Liver (tissue), 9 donors: ENCODE measurements around the gene FAM89B. TPM values are rescaled to one million over a fixed set of nuclear protein-coding genes. Genes with fewer than 3 reads are reported as not detected.

Source experiments
- DNase-seq: peaks from one replicate; pipeline ENCODE4 v3.0.0-alpha.2; 2017; ENCODE audit warnings: low spot score
- H3K27ac ChIP-seq, 2 donors: one replicate each; pipeline ENCODE4 v1.7.0; 2013; ENCODE audit warnings: inconsistent platforms in 2 of 2, low read length in 2 of 2, control low read depth in 1 of 2, low read depth in 1 of 2, mild to moderate bottlenecking in 1 of 2
- H3K27me3 ChIP-seq, 4 donors: one replicate each; pipeline versions ENCODE4 v1.6.1 to v1.7.0; 2013; ENCODE audit warnings: low read length in 3 of 4, inconsistent platforms in 1 of 4, mild to moderate bottlenecking in 1 of 4, moderate library complexity in 1 of 4; ENCODE audit not compliant: control insufficient read depth in 4 of 4, insufficient read depth in 4 of 4
- H3K36me3 ChIP-seq, 4 donors: one replicate each; pipeline versions ENCODE4 v1.6.1 to v1.7.0; 2013; ENCODE audit warnings: low read length in 3 of 4, mild to moderate bottlenecking in 3 of 4, low read depth in 1 of 4, moderate library complexity in 1 of 4; ENCODE audit not compliant: control insufficient read depth in 4 of 4, insufficient read depth in 3 of 4
- H3K4me1 ChIP-seq, 4 donors: one replicate each; pipeline versions ENCODE4 v1.6.1 to v1.7.0; 2013; ENCODE audit warnings: low read length in 3 of 4, mild to moderate bottlenecking in 3 of 4, moderate library complexity in 1 of 4; ENCODE audit not compliant: control insufficient read depth in 4 of 4, insufficient read depth in 4 of 4
- H3K4me3 ChIP-seq, 3 donors: one replicate each; pipeline versions ENCODE4 v1.6.1 to v1.7.0; 2013; ENCODE audit warnings: low read length in 3 of 3, control low read depth in 1 of 3, low read depth in 1 of 3, mild to moderate bottlenecking in 1 of 3
- H3K9ac ChIP-seq, 2 donors: one replicate each; pipeline ENCODE4 v1.7.0; 2013; ENCODE audit warnings: low read length in 2 of 2, mild to moderate bottlenecking in 2 of 2, moderate library complexity in 2 of 2, control low read depth in 1 of 2, low read depth in 1 of 2
- H3K9me3 ChIP-seq, 4 donors: one replicate each; pipeline versions ENCODE4 v1.6.1 to v1.7.0; 2013; ENCODE audit warnings: low read length in 3 of 4; ENCODE audit not compliant: control insufficient read depth in 4 of 4
- EGR1 ChIP-seq, 2 donors: IDR thresholded peaks; 2 replicates each; pipeline ENCODE4 v1.6.1; 2016 to 2018; ENCODE audit warnings: antibody characterized with exemption in 2 of 2, low read depth in 2 of 2
- FOXA1 ChIP-seq: IDR thresholded peaks from 2 replicates; pipeline ENCODE4 v1.6.1; 2016; ENCODE audit warnings: antibody characterized with exemption
- FOXA2 ChIP-seq: IDR thresholded peaks from 2 replicates; pipeline ENCODE4 v1.6.1; 2016; ENCODE audit warnings: antibody characterized with exemption
- GABPA ChIP-seq, 2 donors: IDR thresholded peaks in 1 of 2; conservative IDR thresholded peaks in 1 of 2; 2 replicates each; pipeline ENCODE4 v1.6.1; 2016; ENCODE audit warnings: antibody characterized with exemption in 2 of 2, mild to moderate bottlenecking in 1 of 2, moderate library complexity in 1 of 2
- HNF4A ChIP-seq, 2 donors: conservative IDR thresholded peaks; 2 replicates each; pipeline ENCODE4 v1.6.1; 2016; ENCODE audit warnings: antibody characterized with exemption in 2 of 2, mild to moderate bottlenecking in 2 of 2
- HNF4G ChIP-seq: IDR thresholded peaks from 2 replicates; pipeline ENCODE4 v1.6.1; 2016; ENCODE audit warnings: antibody characterized with exemption
- JUND ChIP-seq, 2 donors: IDR thresholded peaks; 2 replicates each; pipeline ENCODE4 v1.6.1; 2016; ENCODE audit warnings: antibody characterized with exemption in 2 of 2
- NR2F2 ChIP-seq: IDR thresholded peaks from 2 replicates; pipeline ENCODE4 v1.6.1; 2016; ENCODE audit warnings: antibody characterized with exemption
- RAD21 ChIP-seq, 2 donors: IDR thresholded peaks; 2 replicates each; pipeline ENCODE4 v1.6.1; 2016; ENCODE audit warnings: antibody characterized with exemption in 2 of 2, mild to moderate bottlenecking in 2 of 2
- RXRA ChIP-seq, 2 donors: IDR thresholded peaks; 2 replicates each; pipeline ENCODE4 v1.6.1; 2017 to 2018; ENCODE audit warnings: antibody characterized with exemption in 2 of 2, mild to moderate bottlenecking in 1 of 2
- SP1 ChIP-seq: IDR thresholded peaks from 2 replicates; pipeline ENCODE4 v1.6.1; 2018; ENCODE audit warnings: antibody characterized with exemption, mild to moderate bottlenecking
- TAF1 ChIP-seq: conservative IDR thresholded peaks from 2 replicates; pipeline ENCODE4 v1.6.1; 2016; ENCODE audit warnings: antibody characterized with exemption, mild to moderate bottlenecking
- YY1 ChIP-seq: IDR thresholded peaks from 2 replicates; pipeline ENCODE4 v1.6.1; 2016; ENCODE audit warnings: antibody characterized with exemption, mild to moderate bottlenecking
- WGBS: extraction: QIAGEN DNeasy Blood & Tissue Kit; methylation state at CpG from one replicate; pipeline ENCODE4 v1.1.7; 2013; 5-methylcytosine and 5-hydroxymethylcytosine counted together
- polyA plus RNA-seq, 2 donors: library from polyadenylated mRNA; stranded (reverse) in 1 of 2; unstranded in 1 of 2; fragments of 200-250 nt in 1 of 2; fragments of >200 nt in 1 of 2; fragmentation: Nextera tagmentation in 1 of 2; extraction: Ambion mirVana in 1 of 2; gene quantifications; one replicate each; pipeline versions ENCODE4 v1.2.1 to v1.2.3, GENCODE V29; 2013 to 2015
- total RNA-seq, 2 donors: library from RNA; depleted of rRNA; stranded (reverse); fragments of >200 nt; gene quantifications; one replicate each; pipeline ENCODE4 v1.2.3, GENCODE V29; 2014
- TF ChIP-seq, protein P1 (sequence below): IDR thresholded peaks from 2 replicates; pipeline ENCODE4 v1.6.1; 2016; ENCODE audit warnings: antibody characterized with exemption
- TF ChIP-seq, protein P2 (sequence below): IDR thresholded peaks from 2 replicates; pipeline ENCODE4 v1.6.1; 2016; ENCODE audit warnings: antibody characterized with exemption
- TF ChIP-seq, protein P3 (sequence below): fragments of 150-350 bp; IDR thresholded peaks from 2 replicates; pipeline ENCODE4 v1.5.1; 2017; ENCODE audit warnings: improper control_type of control experiment, low read depth, low read length; ENCODE audit not compliant: missing input control
- TF ChIP-seq, protein P4 (sequence below): IDR thresholded peaks from 2 replicates; pipeline ENCODE4 v1.6.1; 2016; ENCODE audit warnings: antibody characterized with exemption
- donor health status: healthy.
- donor health status: healthy.
- donor health status: healthy.
- donor health status: healthy.
- donor health status: healthy.

FAM89B gene
- total and polyA plus RNA-seq, 4 donors, result 4.7 to 16.7 (median 9.5) TPM

DNA sequence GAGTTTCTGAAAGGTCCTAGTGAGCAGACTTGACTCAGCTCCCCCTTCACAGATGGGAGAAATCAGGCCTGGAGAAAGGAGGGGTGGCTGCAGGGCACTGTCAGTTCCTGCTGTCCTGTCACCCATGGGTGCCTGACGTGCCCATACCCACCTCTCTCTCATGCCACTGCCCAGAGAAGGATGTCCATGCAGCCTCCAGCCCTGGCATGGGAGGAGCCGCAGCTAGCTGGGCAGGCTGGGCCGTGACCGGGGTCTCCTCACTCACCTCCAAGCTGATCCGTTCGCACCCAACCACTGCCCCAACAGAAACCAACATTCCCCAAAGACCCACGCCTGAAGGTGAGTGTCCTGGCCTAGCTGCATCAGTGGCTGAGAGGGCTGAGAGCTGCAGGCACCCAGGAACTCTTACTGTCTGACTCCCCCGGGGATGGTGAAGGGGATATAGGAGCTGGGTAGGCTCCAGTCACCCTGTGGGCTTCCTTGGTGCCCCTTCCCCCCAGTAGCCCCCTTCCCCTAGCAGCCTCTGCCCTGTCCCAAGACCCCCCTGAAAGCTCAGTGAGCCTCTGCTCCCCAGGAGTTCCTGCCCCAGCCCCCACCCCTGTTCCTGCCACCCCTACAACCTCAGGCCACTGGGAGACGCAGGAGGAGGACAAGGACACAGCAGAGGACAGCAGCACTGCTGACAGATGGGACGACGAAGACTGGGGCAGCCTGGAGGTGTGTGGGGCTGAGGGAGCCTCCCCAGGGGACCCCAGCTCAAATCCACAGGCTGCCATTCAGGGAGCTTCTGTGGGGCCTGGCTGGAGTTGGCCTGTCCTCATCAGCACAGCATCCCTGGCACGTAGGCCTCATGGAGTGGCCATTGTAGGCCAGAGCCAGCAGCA, 35.7 kb upstream of the FAM89B start:
- Histone ChIP-seq H3K9me3 (no peaks in the 10 kb centered on the region), H3K27me3 (no peaks in the 10 kb centered on the region), H3K4me3 (no peak overlapping the region), H3K36me3 (peaks cover 5 to 28% (median 20%) of the 10 kb centered on the region in 4 donors), H3K9ac (no peak overlapping the region), H3K27ac (no peak overlapping the region), H3K4me1 (peaks cover 10 to 31% (median 20%) of the 10 kb centered on the region in 4 donors)
- no peak for DNase-seq
- 94% methylated on average over 12 of the region's 12 CpGs for WGBS
- TF ChIP-seq SP1, result no peak
- no peak for TF ChIP-seq GABPA (IDR thresholded peaks at IDR 0.05 in 1 of 2, conservative IDR thresholded peaks at IDR 0.05 in 1 of 2)
- TF ChIP-seq RXRA (IDR thresholded peaks at IDR 0.05), result no peak
- TF ChIP-seq TAF1, result no peak
- TF ChIP-seq HNF4G, result no peak
- TF ChIP-seq FOXA1, result no peak
- TF ChIP-seq, protein P1, sequence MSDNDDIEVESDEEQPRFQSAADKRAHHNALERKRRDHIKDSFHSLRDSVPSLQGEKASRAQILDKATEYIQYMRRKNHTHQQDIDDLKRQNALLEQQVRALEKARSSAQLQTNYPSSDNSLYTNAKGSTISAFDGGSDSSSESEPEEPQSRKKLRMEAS, result no peak
- no peak for TF ChIP-seq FOXA2
- TF ChIP-seq, protein P2, sequence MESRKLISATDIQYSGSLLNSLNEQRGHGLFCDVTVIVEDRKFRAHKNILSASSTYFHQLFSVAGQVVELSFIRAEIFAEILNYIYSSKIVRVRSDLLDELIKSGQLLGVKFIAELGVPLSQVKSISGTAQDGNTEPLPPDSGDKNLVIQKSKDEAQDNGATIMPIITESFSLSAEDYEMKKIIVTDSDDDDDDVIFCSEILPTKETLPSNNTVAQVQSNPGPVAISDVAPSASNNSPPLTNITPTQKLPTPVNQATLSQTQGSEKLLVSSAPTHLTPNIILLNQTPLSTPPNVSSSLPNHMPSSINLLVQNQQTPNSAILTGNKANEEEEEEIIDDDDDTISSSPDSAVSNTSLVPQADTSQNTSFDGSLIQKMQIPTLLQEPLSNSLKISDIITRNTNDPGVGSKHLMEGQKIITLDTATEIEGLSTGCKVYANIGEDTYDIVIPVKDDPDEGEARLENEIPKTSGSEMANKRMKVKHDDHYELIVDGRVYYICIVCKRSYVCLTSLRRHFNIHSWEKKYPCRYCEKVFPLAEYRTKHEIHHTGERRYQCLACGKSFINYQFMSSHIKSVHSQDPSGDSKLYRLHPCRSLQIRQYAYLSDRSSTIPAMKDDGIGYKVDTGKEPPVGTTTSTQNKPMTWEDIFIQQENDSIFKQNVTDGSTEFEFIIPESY, result no peak
- TF ChIP-seq NR2F2, result no peak
- TF ChIP-seq, protein P3, sequence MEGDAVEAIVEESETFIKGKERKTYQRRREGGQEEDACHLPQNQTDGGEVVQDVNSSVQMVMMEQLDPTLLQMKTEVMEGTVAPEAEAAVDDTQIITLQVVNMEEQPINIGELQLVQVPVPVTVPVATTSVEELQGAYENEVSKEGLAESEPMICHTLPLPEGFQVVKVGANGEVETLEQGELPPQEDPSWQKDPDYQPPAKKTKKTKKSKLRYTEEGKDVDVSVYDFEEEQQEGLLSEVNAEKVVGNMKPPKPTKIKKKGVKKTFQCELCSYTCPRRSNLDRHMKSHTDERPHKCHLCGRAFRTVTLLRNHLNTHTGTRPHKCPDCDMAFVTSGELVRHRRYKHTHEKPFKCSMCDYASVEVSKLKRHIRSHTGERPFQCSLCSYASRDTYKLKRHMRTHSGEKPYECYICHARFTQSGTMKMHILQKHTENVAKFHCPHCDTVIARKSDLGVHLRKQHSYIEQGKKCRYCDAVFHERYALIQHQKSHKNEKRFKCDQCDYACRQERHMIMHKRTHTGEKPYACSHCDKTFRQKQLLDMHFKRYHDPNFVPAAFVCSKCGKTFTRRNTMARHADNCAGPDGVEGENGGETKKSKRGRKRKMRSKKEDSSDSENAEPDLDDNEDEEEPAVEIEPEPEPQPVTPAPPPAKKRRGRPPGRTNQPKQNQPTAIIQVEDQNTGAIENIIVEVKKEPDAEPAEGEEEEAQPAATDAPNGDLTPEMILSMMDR, result no peak
- no peak for TF ChIP-seq EGR1 (IDR thresholded peaks at IDR 0.05; ENCODE audit: low read depth in 2 of 2)
- no peak for TF ChIP-seq JUND (IDR thresholded peaks at IDR 0.05)
- TF ChIP-seq YY1, result no peak
- TF ChIP-seq HNF4A (conservative IDR thresholded peaks at IDR 0.05), result no peak
- TF ChIP-seq, protein P4, sequence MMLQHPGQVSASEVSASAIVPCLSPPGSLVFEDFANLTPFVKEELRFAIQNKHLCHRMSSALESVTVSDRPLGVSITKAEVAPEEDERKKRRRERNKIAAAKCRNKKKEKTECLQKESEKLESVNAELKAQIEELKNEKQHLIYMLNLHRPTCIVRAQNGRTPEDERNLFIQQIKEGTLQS, result no peak

DNA sequence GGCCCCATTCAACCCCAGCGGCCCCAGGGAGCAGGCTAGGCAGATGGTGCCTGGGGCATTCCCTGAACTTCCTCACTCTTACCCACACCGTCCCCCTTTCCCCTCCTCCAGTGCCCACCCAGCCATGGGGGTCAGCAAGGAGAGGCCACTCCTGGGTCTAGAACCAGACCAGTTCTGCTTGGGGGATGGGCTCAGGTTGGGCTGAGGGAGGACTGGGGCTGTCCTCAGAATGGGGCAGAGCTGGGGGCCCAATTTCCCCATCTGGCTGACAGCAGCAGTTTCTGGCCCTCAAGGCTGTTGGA, 35.1 kb upstream of the FAM89B start:
- Histone ChIP-seq H3K9me3 (no peaks in the 10 kb centered on the region), H3K27ac (no peak overlapping the region), H3K9ac (no peak overlapping the region), H3K27me3 (no peaks in the 10 kb centered on the region), H3K4me3 (no peak overlapping the region), H3K4me1 (peaks cover 7 to 30% (median 19%) of the 10 kb centered on the region in 4 donors), H3K36me3 (peaks cover 3 to 28% (median 20%) of the 10 kb centered on the region in 4 donors)
- WGBS, result 93% methylated on average over 2 of the region's 2 CpGs
- TF ChIP-seq, protein P3, result no peak
- no peak for TF ChIP-seq YY1
- TF ChIP-seq HNF4A (conservative IDR thresholded peaks at IDR 0.05), result no peak
- TF ChIP-seq, protein P2, result no peak
- TF ChIP-seq, protein P4, result no peak
- TF ChIP-seq RAD21 (IDR thresholded peaks at IDR 0.05), result no peak
- no peak for DNase-seq
